ENCODE measurements around the gene NXPH1. TPM values are rescaled to one million over a fixed set of nuclear protein-coding genes. Genes with fewer than 3 reads are reported as not detected.

NXPH1 gene
- total RNA-seq, 1 experiment from 2014 or later: 0.59 TPM

DNA sequence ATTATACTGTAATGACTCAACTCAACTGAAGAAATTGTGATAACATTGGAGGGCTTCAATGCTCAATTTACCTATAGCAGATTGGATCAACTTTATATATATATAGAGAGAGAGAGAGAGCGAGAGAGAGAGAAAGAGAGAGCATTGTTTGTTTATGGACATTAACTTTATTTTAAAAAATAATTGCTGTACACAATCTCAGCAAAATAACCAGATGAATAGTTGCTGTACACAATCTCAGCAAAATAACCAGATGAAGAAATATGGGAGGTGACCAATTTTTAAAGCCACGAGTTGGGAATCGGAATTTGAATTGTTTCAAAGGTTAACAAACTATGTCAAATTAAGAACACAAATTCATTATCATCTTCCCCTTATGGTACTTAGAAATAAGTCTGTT, 319.9 kb downstream of the NXPH1 start:
- Mint-ChIP-seq H3K36me3 (no peaks in the 10 kb centered on the region), H3K27ac (no peak overlapping the region), H3K4me1 (peaks cover 8% of the 10 kb centered on the region), H3K9me3 (no peaks in the 10 kb centered on the region), H3K4me3 (no peak overlapping the region), H3K27me3 (ENCODE audit: low read depth) (no peaks in the 10 kb centered on the region)
- ATAC-seq (no peak), DNase-seq (ENCODE audit: low spot score) (no peak)
- CTCF ChIA-PET: no interaction called here
- TF ChIP-seq PRRX2 (CRISPR knock-in tag; IDR thresholded peaks at IDR 0.05) (no peak), ZNF396 (CRISPR knock-in tag; IDR thresholded peaks at IDR 0.05; ENCODE audit: borderline replicate concordance) (no peak), CREM (CRISPR knock-in tag; IDR thresholded peaks at IDR 0.05) (no peak), ESRRA (CRISPR knock-in tag; IDR thresholded peaks at IDR 0.05; ENCODE audit: borderline replicate concordance) (no peak), NFE2L1 (CRISPR knock-in tag; IDR thresholded peaks at IDR 0.05) (no peak), NR2C2 (CRISPR knock-in tag; IDR thresholded peaks at IDR 0.05) (no peak), JAZF1 (CRISPR knock-in tag; IDR thresholded peaks at IDR 0.05) (no peak), SMAD3 (CRISPR knock-in tag; IDR thresholded peaks at IDR 0.05; ENCODE audit: borderline replicate concordance) (no peak), KAT7 (CRISPR knock-in tag; IDR thresholded peaks at IDR 0.05; ENCODE audit: borderline replicate concordance) (no peak)
- TF ChIP-seq, protein P1, sequence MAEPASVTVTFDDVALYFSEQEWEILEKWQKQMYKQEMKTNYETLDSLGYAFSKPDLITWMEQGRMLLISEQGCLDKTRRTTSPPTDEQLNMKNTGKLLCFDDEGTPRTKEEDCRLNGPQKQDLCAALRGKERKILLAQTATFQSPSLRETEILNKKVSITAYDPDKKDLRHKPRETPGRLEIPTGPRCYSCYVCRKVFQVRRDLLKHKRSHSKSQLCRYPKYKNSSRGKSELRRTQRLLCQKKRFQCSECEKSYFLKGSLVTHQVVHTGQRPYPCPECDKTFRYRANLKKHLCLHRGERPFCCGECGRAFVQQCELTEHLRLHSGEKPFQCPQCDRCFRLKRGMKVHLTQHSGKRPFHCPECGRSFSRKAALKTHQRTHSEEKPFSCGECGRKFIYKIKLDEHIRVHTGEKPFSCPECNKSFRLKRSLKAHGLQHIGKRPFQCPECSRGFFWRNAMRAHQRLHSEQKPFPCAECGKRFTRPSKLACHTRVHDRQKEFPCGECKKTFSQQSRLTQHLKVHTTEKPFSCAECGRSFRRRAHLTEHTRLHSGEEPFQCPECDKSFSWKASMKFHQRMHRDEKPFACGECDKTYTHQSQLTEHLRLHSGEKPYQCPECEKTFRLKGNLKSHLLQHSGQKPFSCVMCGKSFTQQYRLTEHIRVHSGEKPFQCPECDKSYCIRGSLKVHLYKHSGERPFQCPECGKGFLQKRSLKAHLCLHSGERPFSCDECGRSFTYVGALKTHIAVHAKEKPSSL (CRISPR knock-in tag; conservative IDR thresholded peaks at IDR 0.05): no peak
- TF ChIP-seq, protein P2, sequence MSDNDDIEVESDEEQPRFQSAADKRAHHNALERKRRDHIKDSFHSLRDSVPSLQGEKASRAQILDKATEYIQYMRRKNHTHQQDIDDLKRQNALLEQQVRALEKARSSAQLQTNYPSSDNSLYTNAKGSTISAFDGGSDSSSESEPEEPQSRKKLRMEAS (CRISPR knock-in tag; IDR thresholded peaks at IDR 0.05): no peak
- TF ChIP-seq, protein P3, sequence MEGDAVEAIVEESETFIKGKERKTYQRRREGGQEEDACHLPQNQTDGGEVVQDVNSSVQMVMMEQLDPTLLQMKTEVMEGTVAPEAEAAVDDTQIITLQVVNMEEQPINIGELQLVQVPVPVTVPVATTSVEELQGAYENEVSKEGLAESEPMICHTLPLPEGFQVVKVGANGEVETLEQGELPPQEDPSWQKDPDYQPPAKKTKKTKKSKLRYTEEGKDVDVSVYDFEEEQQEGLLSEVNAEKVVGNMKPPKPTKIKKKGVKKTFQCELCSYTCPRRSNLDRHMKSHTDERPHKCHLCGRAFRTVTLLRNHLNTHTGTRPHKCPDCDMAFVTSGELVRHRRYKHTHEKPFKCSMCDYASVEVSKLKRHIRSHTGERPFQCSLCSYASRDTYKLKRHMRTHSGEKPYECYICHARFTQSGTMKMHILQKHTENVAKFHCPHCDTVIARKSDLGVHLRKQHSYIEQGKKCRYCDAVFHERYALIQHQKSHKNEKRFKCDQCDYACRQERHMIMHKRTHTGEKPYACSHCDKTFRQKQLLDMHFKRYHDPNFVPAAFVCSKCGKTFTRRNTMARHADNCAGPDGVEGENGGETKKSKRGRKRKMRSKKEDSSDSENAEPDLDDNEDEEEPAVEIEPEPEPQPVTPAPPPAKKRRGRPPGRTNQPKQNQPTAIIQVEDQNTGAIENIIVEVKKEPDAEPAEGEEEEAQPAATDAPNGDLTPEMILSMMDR (IDR thresholded peaks at IDR 0.05): no peak
- POLR2A ChIA-PET: no interaction called here

DNA sequence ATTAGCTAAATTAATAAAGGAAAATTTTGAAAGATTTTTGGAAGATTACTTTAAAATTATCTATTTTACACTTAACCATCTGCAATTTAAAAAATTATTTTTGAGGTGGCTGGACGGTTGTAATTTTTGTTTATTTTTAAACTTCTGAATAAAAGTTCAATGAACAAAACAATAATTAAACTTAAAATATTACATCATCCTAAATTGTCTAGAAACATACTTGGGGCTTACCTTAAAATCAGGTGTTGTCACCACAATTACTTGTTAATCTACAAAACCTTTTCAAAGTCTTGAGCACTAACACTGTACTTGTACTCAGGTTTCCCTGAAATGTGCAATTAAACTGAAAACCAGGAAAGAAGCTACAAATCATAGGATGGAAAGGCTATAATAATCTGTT, 328.3 kb downstream of the NXPH1 start:
- H3K36me3 Mint-ChIP-seq: no peaks in the 10 kb centered on the region
- no peak overlapping the region for H3K4me3 Mint-ChIP-seq
- no peak overlapping the region for H3K27ac Mint-ChIP-seq
- no peaks in the 10 kb centered on the region for H3K27me3 Mint-ChIP-seq (ENCODE audit: low read depth)
- H3K4me1 Mint-ChIP-seq: no peaks in the 10 kb centered on the region
- POLR2A ChIA-PET: no interaction called here
- no peak for DNase-seq (ENCODE audit: low spot score)
- CTCF ChIA-PET: no interaction called here
- ATAC-seq: no peak
- H3K9me3 Mint-ChIP-seq: no peaks in the 10 kb centered on the region
- TF ChIP-seq HMGA2 (CRISPR knock-in tag; IDR thresholded peaks at IDR 0.05): no peak
- no peak for TF ChIP-seq ETV6 (CRISPR knock-in tag; IDR thresholded peaks at IDR 0.05)
- TF ChIP-seq OVOL2 (CRISPR knock-in tag; IDR thresholded peaks at IDR 0.05; ENCODE audit: borderline replicate concordance): no peak
- TF ChIP-seq KAT7 (CRISPR knock-in tag; IDR thresholded peaks at IDR 0.05; ENCODE audit: borderline replicate concordance): no peak
- no peak for TF ChIP-seq SMAD4 (CRISPR knock-in tag; IDR thresholded peaks at IDR 0.05)
- TF ChIP-seq FOXP1 (CRISPR knock-in tag; IDR thresholded peaks at IDR 0.05; ENCODE audit: borderline replicate concordance): no peak
- TF ChIP-seq, protein P4, sequence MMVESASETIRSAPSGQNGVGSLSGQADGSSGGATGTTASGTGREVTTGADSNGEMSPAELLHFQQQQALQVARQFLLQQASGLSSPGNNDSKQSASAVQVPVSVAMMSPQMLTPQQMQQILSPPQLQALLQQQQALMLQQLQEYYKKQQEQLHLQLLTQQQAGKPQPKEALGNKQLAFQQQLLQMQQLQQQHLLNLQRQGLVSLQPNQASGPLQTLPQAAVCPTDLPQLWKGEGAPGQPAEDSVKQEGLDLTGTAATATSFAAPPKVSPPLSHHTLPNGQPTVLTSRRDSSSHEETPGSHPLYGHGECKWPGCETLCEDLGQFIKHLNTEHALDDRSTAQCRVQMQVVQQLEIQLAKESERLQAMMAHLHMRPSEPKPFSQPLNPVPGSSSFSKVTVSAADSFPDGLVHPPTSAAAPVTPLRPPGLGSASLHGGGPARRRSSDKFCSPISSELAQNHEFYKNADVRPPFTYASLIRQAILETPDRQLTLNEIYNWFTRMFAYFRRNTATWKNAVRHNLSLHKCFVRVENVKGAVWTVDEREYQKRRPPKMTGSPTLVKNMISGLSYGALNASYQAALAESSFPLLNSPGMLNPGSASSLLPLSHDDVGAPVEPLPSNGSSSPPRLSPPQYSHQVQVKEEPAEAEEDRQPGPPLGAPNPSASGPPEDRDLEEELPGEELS (CRISPR knock-in tag; IDR thresholded peaks at IDR 0.05): no peak
- TF ChIP-seq, protein P5, sequence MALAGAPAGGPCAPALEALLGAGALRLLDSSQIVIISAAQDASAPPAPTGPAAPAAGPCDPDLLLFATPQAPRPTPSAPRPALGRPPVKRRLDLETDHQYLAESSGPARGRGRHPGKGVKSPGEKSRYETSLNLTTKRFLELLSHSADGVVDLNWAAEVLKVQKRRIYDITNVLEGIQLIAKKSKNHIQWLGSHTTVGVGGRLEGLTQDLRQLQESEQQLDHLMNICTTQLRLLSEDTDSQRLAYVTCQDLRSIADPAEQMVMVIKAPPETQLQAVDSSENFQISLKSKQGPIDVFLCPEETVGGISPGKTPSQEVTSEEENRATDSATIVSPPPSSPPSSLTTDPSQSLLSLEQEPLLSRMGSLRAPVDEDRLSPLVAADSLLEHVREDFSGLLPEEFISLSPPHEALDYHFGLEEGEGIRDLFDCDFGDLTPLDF (CRISPR knock-in tag; IDR thresholded peaks at IDR 0.05): no peak
- TF ChIP-seq, protein P6, sequence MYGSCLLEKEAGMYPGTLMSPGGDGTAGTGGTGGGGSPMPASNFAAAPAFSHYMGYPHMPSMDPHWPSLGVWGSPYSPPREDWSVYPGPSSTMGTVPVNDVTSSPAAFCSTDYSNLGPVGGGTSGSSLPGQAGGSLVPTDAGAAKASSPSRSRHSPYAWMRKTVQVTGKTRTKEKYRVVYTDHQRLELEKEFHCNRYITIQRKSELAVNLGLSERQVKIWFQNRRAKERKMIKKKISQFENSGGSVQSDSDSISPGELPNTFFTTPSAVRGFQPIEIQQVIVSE (CRISPR knock-in tag; IDR thresholded peaks at IDR 0.05; ENCODE audit: borderline replicate concordance): no peak
- no peak for TF ChIP-seq ZNF263 (CRISPR knock-in tag; IDR thresholded peaks at IDR 0.05; ENCODE audit: low read depth)
- TF ChIP-seq, protein P7, sequence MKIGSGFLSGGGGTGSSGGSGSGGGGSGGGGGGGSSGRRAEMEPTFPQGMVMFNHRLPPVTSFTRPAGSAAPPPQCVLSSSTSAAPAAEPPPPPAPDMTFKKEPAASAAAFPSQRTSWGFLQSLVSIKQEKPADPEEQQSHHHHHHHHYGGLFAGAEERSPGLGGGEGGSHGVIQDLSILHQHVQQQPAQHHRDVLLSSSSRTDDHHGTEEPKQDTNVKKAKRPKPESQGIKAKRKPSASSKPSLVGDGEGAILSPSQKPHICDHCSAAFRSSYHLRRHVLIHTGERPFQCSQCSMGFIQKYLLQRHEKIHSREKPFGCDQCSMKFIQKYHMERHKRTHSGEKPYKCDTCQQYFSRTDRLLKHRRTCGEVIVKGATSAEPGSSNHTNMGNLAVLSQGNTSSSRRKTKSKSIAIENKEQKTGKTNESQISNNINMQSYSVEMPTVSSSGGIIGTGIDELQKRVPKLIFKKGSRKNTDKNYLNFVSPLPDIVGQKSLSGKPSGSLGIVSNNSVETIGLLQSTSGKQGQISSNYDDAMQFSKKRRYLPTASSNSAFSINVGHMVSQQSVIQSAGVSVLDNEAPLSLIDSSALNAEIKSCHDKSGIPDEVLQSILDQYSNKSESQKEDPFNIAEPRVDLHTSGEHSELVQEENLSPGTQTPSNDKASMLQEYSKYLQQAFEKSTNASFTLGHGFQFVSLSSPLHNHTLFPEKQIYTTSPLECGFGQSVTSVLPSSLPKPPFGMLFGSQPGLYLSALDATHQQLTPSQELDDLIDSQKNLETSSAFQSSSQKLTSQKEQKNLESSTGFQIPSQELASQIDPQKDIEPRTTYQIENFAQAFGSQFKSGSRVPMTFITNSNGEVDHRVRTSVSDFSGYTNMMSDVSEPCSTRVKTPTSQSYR (CRISPR knock-in tag; IDR thresholded peaks at IDR 0.05): no peak
- TF ChIP-seq, protein P8, sequence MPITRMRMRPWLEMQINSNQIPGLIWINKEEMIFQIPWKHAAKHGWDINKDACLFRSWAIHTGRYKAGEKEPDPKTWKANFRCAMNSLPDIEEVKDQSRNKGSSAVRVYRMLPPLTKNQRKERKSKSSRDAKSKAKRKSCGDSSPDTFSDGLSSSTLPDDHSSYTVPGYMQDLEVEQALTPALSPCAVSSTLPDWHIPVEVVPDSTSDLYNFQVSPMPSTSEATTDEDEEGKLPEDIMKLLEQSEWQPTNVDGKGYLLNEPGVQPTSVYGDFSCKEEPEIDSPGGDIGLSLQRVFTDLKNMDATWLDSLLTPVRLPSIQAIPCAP (CRISPR knock-in tag; IDR thresholded peaks at IDR 0.05): no peak
- TF ChIP-seq IRF2 (CRISPR knock-in tag; IDR thresholded peaks at IDR 0.05; ENCODE audit: borderline replicate concordance, low read depth): no peak
- no peak for TF ChIP-seq MYBL2 (CRISPR knock-in tag; IDR thresholded peaks at IDR 0.05)
- TF ChIP-seq TEAD1 (CRISPR knock-in tag; IDR thresholded peaks at IDR 0.05): no peak

Measured in WTC11 (cell line).